ENCODE measurements around the gene ARHGAP6. TPM values are rescaled to one million over a fixed set of nuclear protein-coding genes. Genes with fewer than 3 reads are reported as not detected.

ARHGAP6 gene
- total and polyA plus RNA-seq, 9 of the 15 experiments (the other 6 are each of a cell fraction or from before 2014, with no cell fraction given), result 12.5 to 63.6 (median 41.8) TPM

GRCh38 chrX:11407331-11408108 is 258.2 kb downstream of the ARHGAP6 start (continued):
- TF ChIP-seq MNT (conservative IDR thresholded peaks at IDR 0.05) (peak; percentile 23 to 40; a peak in 2 of 4 replicates), PPARD (CRISPR knock-in tag; IDR thresholded peaks at IDR 0.05) (no peak), ARID3B (CRISPR knock-in tag; IDR thresholded peaks at IDR 0.05; ENCODE audit: borderline replicate concordance) (no peak), ZNF589 (CRISPR knock-in tag; IDR thresholded peaks at IDR 0.05; ENCODE audit: low read depth) (peak; percentile 32; the same call in 1 of the 2 replicates), TAF7 (tag; IDR thresholded peaks at IDR 0.05) (no peak), KLF13 (tag; IDR thresholded peaks at IDR 0.05; ENCODE audit: borderline replicate concordance, low read depth) (no peak), PHB2 (IDR thresholded peaks at IDR 0.05; ENCODE audit: low read depth) (no peak), KLF6 (CRISPR knock-in tag; IDR thresholded peaks at IDR 0.05; ENCODE audit: borderline replicate concordance) (no peak), ZNF263 (CRISPR knock-in tag; IDR thresholded peaks at IDR 0.05; ENCODE audit: borderline replicate concordance) (no peak), ZNF77 (CRISPR knock-in tag; IDR thresholded peaks at IDR 0.05) (no peak), TAL1 (IDR thresholded peaks at IDR 0.05) (0 out of 2 replicates have a peak, but pooled peaks have one; percentile 10), KAT2B (IDR thresholded peaks at IDR 0.05; ENCODE audit: low read depth, low read length) (no peak), KLF1 (tag; IDR thresholded peaks at IDR 0.05) (no peak), ELF4 (CRISPR knock-in tag; IDR thresholded peaks at IDR 0.05) (no peak), PREB (CRISPR knock-in tag; IDR thresholded peaks at IDR 0.05) (no peak), PRDM10 (IDR thresholded peaks at IDR 0.05; ENCODE audit: partially characterized antibody) (peak; percentile 42), ZNF134 (CRISPR knock-in tag; conservative IDR thresholded peaks at IDR 0.05) (no peak), STAT5A (IDR thresholded peaks at IDR 0.05; ENCODE audit: borderline replicate concordance, low read length) (no peak)
